KG1 (cell line): ENCODE measurements around the gene KLHDC4.
"Not testable (repeated sequence)": the region's sequence is repeated elsewhere in the genome, so short reads cannot be mapped to it uniquely, and the experiment has no call there.

ENCODE experiments used
- DNase-seq: peaks from one replicate; lab custom pipeline; 2025; lab: John Stamatoyannopoulos, UW

KLHDC4 gene

GRCh38 chr16:87684106-87684677, 81.6 kb downstream of the KLHDC4 start:
- DNase-seq, result no peak

GRCh38 chr16:87682852-87683399, 82.9 kb downstream of the KLHDC4 start:
- DNase-seq, result no peak

- no peak for DNase-seq
Measured at GRCh38 chr16:87681981-87682570, 83.7 kb downstream of the KLHDC4 start.

- DNase-seq, result not testable (repeated sequence)
Measured at GRCh38 chr16:87681051-87681602, 84.7 kb downstream of the KLHDC4 start.

GRCh38 chr16:87680272-87680644, 85.5 kb downstream of the KLHDC4 start:
- no peak for DNase-seq

- DNase-seq, result no peak
Measured at GRCh38 chr16:87679593-87680271, 86.1 kb downstream of the KLHDC4 start.

GRCh38 chr16:87678618-87679017, 87.2 kb downstream of the KLHDC4 start:
- no peak for DNase-seq

GRCh38 chr16:87677830-87678229, 88.0 kb downstream of the KLHDC4 start:
- DNase-seq, result no peak

- DNase-seq, result no peak
Measured at GRCh38 chr16:87675111-87675719, 90.6 kb downstream of the KLHDC4 start.

- DNase-seq, result no peak
Measured at GRCh38 chr16:87674419-87674818, 91.4 kb downstream of the KLHDC4 start.

- no peak for DNase-seq
Measured at GRCh38 chr16:87671715-87672270, 94.0 kb downstream of the KLHDC4 start.

GRCh38 chr16:87671221-87671620, 94.6 kb downstream of the KLHDC4 start:
- no peak for DNase-seq

GRCh38 chr16:87669672-87670071, 96.1 kb downstream of the KLHDC4 start:
- DNase-seq, result no peak

- DNase-seq, result no peak
Measured at GRCh38 chr16:87667946-87668345, 97.8 kb downstream of the KLHDC4 start.

- DNase-seq, result no peak
Measured at GRCh38 chr16:87667443-87667842, 98.3 kb downstream of the KLHDC4 start.

- DNase-seq, result no peak
Measured at GRCh38 chr16:87666919-87667318, 98.9 kb downstream of the KLHDC4 start.

GRCh38 chr16:87665193-87665592, 100.6 kb downstream of the KLHDC4 start:
- no peak for DNase-seq

GRCh38 chr16:87664792-87665191, 101.0 kb downstream of the KLHDC4 start:
- DNase-seq, result no peak

GRCh38 chr16:87662254-87663204, 103.3 kb downstream of the KLHDC4 start:
- no peak for DNase-seq

- peak; percentile 74 for DNase-seq
Measured at GRCh38 chr16:87661561-87661960, 104.2 kb downstream of the KLHDC4 start.
